RWPE2 (cell line): ENCODE results near the gene CHST15.

ENCODE experiments used
- ATAC-seq: fragments of 200-7000 bp; cut with Tn5 transposase; 3 replicates; pipeline ENCODE4 v1.9.1; 2021; ENCODE audit warnings: low read depth
- DNase-seq: peaks from one replicate; pipeline ENCODE4 v3.0.0-alpha.2; 2020; ENCODE audit warnings: low spot score
- H3K27ac ChIP-seq: fragments of 450-650 bp; 2 replicates; pipeline ENCODE4 v1.5.1; 2017; ENCODE audit warnings: mild to moderate bottlenecking; ENCODE audit not compliant: poor library complexity, severe bottlenecking
- H3K27me3 ChIP-seq: fragments of 250-450 bp; sonication (Bioruptor Pico); 2 replicates; pipeline ENCODE4 v1.5.1; 2021; ENCODE audit warnings: mild to moderate bottlenecking, moderate library complexity; ENCODE audit not compliant: insufficient read depth, poor library complexity, severe bottlenecking
- H3K36me3 ChIP-seq: fragments of 250-450 bp; sonication (Bioruptor Pico); 2 replicates; pipeline ENCODE4 v1.5.1; 2020; ENCODE audit warnings: low read depth, mild to moderate bottlenecking, moderate library complexity
- H3K4me1 ChIP-seq: fragments of 250-450 bp; sonication (Bioruptor Pico); 2 replicates; pipeline ENCODE4 v1.5.1; 2021; ENCODE audit warnings: mild to moderate bottlenecking, moderate library complexity; ENCODE audit not compliant: insufficient read depth, poor library complexity, severe bottlenecking
- H3K4me3 ChIP-seq: fragments of 250-450 bp; sonication (Bioruptor Pico); 2 replicates; pipeline ENCODE4 v1.5.1; 2021; ENCODE audit warnings: mild to moderate bottlenecking, moderate library complexity; ENCODE audit not compliant: severe bottlenecking
- H3K9me3 ChIP-seq: fragments of 250-450 bp; sonication (Bioruptor Pico); 2 replicates; pipeline ENCODE4 v1.5.1; 2021; ENCODE audit warnings: mild to moderate bottlenecking, moderate library complexity; ENCODE audit not compliant: severe bottlenecking
- CTCF ChIP-seq: fragments of 450-650 bp; IDR thresholded peaks from one replicate; pipeline ENCODE4 v1.5.1; 2017; ENCODE audit warnings: mild to moderate bottlenecking, moderate library complexity; ENCODE audit not compliant: poor library complexity, severe bottlenecking

Gene CHST15

DNA sequence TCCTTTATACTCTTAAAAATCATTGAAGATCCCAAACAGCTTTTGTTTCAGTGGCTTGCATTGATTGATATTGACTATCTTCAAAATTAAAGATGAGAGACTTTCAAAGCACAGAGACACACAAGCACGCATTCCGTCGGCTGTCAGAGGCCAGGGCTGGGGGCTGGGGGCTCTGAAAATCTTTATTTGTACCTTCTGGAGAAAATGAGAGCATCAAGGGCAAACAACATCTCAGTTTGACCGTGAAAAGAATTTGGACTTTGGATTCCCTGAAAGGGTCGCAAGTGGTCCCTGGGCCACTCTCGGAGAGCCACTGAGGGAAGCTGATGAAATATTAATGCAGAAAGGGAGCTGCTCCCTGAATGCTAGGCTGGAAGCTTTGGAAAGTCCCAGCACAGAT, 96.4 kb downstream of the CHST15 start:
- peak overlapping the region; percentile 94 for H3K27ac ChIP-seq

DNA sequence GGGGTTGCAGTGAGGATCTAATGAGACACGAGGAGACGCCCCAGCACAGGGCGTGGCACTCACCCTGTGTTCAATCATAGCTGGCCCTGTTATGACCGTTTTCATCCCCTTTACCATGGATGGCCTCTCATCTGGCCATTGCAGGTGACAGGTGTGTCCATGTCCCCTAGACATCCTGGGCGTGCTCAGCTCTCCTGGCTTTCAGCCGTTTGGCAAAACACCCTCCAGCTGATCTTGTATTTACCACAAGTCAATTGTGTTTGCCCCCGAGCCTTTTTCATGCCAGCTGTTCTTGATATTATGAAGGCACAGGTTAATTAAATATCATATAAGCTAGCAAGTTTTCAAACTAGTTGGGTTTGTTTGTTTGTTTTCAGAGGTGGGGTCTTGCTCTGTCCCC, 97.1 kb downstream of the CHST15 start:
- Histone ChIP-seq H3K4me1 (peaks cover 29% of the 10 kb centered on the region), H3K36me3 (no peaks in the 10 kb centered on the region), H3K4me3 (no peak overlapping the region), H3K27me3 (no peaks in the 10 kb centered on the region), H3K27ac (peak overlapping the region; percentile 94), H3K9me3 (no peaks in the 10 kb centered on the region)
- DNase-seq (no peak), ATAC-seq (no peak)
- no peak for TF ChIP-seq CTCF

More for the DNA sequence above, 96.4 kb downstream of the CHST15 start:
- H3K4me3 ChIP-seq, result no peak overlapping the region
- no peak for TF ChIP-seq CTCF
- ATAC-seq (no peak), DNase-seq (no peak)
- H3K36me3 ChIP-seq, result no peaks in the 10 kb centered on the region
- peaks cover 29% of the 10 kb centered on the region for H3K4me1 ChIP-seq
- no peaks in the 10 kb centered on the region for H3K9me3 ChIP-seq
- no peaks in the 10 kb centered on the region for H3K27me3 ChIP-seq

GRCh38 chr10:123995461-123996131, 97.8 kb downstream of the CHST15 start:
- Histone ChIP-seq H3K9me3 (no peaks in the 10 kb centered on the region), H3K4me1 (peaks cover 29% of the 10 kb centered on the region), H3K36me3 (no peaks in the 10 kb centered on the region), H3K4me3 (peak overlapping the region; percentile 14), H3K27ac (peak overlapping the region; percentile 94), H3K27me3 (peaks cover 6% of the 10 kb centered on the region)
- peak; percentile 60 for TF ChIP-seq CTCF
- DNase-seq (peak; percentile 89), ATAC-seq (peak; percentile 70)

GRCh38 chr10:123995082-123995460, 98.3 kb downstream of the CHST15 start:
- Histone ChIP-seq H3K9me3 (no peaks in the 10 kb centered on the region), H3K36me3 (no peaks in the 10 kb centered on the region), H3K27me3 (peaks cover 8% of the 10 kb centered on the region), H3K4me3 (peak overlapping the region; percentile 14), H3K27ac (peak overlapping the region; percentile 94), H3K4me1 (peaks cover 29% of the 10 kb centered on the region)
- DNase-seq (peak; percentile 45), ATAC-seq (peak; percentile 5)
- no peak for TF ChIP-seq CTCF

- peaks cover 8% of the 10 kb centered on the region for H3K27me3 ChIP-seq
- H3K9me3 ChIP-seq, result no peaks in the 10 kb centered on the region
- H3K4me1 ChIP-seq, result peaks cover 29% of the 10 kb centered on the region
- ATAC-seq, result peak; percentile 66
- DNase-seq, result peak; percentile 93
- TF ChIP-seq CTCF, result peak; percentile 96
- H3K4me3 ChIP-seq, result peak overlapping the region; percentile 14
- H3K36me3 ChIP-seq, result no peaks in the 10 kb centered on the region
- H3K27ac ChIP-seq, result peak overlapping the region; percentile 94
Observed at GRCh38 chr10:123994417-123995081, 98.8 kb downstream of the CHST15 start.
